ENCODE results near the gene LLGL2. TPM values are rescaled to one million over a fixed set of nuclear protein-coding genes. Genes with fewer than 3 reads are reported as not detected.
A peak's percentile ranks its signal among the peaks of the same experiment; 100 is the strongest.

LLGL2 gene
- total RNA-seq, 4 donors from 2014 or later: 0.78 to 7.1 (median 1.4) TPM

- no peak for TF ChIP-seq POLR2A (IDR thresholded peaks at IDR 0.05)
- TF ChIP-seq CTCF (IDR thresholded peaks at IDR 0.05 in 4 of 5, conservative IDR thresholded peaks at IDR 0.05 in 1 of 5): no peak
- intact Hi-C loops (cut with DNase I; ENCODE audit: low total_unique reads): loop anchor here (2.0 kb wide), 1 partner anchor 97 kb away; no protein-coding TSS in a partner anchor
- in situ Hi-C loops (cut with MboI; ENCODE audit: low sequenced_read_pairs in 4 of 4): no loop called here
- ATAC-seq: no peak
- no peaks in the 10 kb centered on the region for H3K9me3 ChIP-seq
- no peak overlapping the region for H3K4me3 ChIP-seq
- H3K27ac ChIP-seq: no peak overlapping the region
- H3K27me3 ChIP-seq: peaks cover 8 to 17% (median 12%) of the 10 kb centered on the region in 3 donors
- peaks cover 5 to 9% of the 10 kb centered on the region in 2 donors for H3K4me1 ChIP-seq
- no peak for DNase-seq
- H3K36me3 ChIP-seq: peaks cover 0 to 2% of the 10 kb centered on the region in 2 donors
These were observed 1.9 kb upstream of the LLGL2 start for GRCh38 chr17:75523647-75524046.

- H3K27me3 ChIP-seq: peaks cover 8 to 17% (median 12%) of the 10 kb centered on the region in 3 donors
- H3K9me3 ChIP-seq: no peaks in the 10 kb centered on the region
- in situ Hi-C loops (cut with MboI; ENCODE audit: low sequenced_read_pairs in 4 of 4): no loop called here
- no peak for TF ChIP-seq POLR2A (IDR thresholded peaks at IDR 0.05)
- TF ChIP-seq CTCF (IDR thresholded peaks at IDR 0.05 in 4 of 5, conservative IDR thresholded peaks at IDR 0.05 in 1 of 5): no peak
- H3K36me3 ChIP-seq: no peaks in the 10 kb centered on the region
- no peak for DNase-seq
- peak overlapping the region; percentile 64 to 95 (median 70) for H3K4me3 ChIP-seq
- H3K4me1 ChIP-seq: peaks cover 5 to 9% of the 10 kb centered on the region in 2 donors
- intact Hi-C loops (cut with DNase I; ENCODE audit: low total_unique reads): loop anchor here (2.0 kb wide), 1 partner anchor 98 kb away; no protein-coding TSS in a partner anchor
- H3K27ac ChIP-seq: peak overlapping the region in 2 of 4 donors; percentile 37 to 58
- ATAC-seq: no peak
These were observed 1.1 kb upstream of the LLGL2 start for GRCh38 chr17:75524269-75524969.

DNA sequence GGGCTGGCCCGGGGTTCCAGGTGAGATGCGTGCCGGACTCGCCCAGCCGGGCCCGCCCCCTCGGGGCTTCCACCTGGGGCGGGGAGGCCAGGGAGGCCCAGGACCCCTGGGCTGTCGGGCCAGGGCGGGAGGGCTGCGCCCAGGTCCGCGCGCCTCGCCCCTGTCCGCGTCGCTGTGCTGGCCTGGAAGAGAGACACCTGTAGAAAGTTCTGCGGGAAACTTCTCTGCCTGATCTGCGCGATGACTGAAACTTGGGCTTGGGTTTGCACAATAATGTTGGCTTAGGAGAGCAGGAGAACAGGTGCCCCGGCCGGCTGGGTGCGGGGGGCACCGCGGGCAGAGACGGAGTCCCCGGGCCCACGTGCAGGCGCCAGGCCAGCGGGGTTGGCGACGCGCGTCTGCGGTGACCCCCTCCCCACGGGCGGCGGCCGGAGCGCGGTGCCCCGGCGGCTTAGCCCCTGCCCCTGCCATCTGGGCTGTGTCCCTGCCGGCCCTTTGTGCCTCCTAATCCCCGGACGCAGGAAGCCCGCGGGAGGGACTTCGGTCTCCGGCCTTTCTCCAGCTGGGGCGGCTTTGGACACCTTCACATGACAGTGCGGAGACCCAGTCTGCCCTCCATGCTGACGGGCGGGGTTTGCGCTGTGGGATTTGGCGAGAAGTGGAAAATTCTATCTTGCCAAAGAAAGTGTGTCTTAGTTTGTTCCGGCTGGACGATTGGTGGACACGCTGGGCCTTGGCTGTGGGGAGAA, 483 bp downstream of the LLGL2 start:
- ATAC-seq (peak in 1 of 2 donors; percentile 33), DNase-seq (no peak)
- in situ Hi-C loops (cut with MboI; ENCODE audit: low sequenced_read_pairs in 4 of 4): loop anchor here in 3 of 4 donors (25.0 kb wide), 1 partner anchor 214 kb away; no protein-coding TSS in a partner anchor
- H3K36me3 ChIP-seq: no peaks in the 10 kb centered on the region
- peak overlapping the region; percentile 46 to 95 (median 70) for H3K4me3 ChIP-seq
- peaks cover 8 to 17% (median 12%) of the 10 kb centered on the region in 3 donors for H3K27me3 ChIP-seq
- H3K9me3 ChIP-seq: no peaks in the 10 kb centered on the region
- TF ChIP-seq CTCF (IDR thresholded peaks at IDR 0.05 in 4 of 5, conservative IDR thresholded peaks at IDR 0.05 in 1 of 5): no peak
- H3K4me1 ChIP-seq: peaks cover 5 to 9% of the 10 kb centered on the region in 2 donors
- intact Hi-C loops (cut with DNase I; ENCODE audit: low total_unique reads): loop anchor here (1.0 to 2.0 kb wide), 2 partner anchors 10 to 99 kb away; partner anchors contain the start of gene TSEN54
- H3K27ac ChIP-seq: no peak overlapping the region

DNA sequence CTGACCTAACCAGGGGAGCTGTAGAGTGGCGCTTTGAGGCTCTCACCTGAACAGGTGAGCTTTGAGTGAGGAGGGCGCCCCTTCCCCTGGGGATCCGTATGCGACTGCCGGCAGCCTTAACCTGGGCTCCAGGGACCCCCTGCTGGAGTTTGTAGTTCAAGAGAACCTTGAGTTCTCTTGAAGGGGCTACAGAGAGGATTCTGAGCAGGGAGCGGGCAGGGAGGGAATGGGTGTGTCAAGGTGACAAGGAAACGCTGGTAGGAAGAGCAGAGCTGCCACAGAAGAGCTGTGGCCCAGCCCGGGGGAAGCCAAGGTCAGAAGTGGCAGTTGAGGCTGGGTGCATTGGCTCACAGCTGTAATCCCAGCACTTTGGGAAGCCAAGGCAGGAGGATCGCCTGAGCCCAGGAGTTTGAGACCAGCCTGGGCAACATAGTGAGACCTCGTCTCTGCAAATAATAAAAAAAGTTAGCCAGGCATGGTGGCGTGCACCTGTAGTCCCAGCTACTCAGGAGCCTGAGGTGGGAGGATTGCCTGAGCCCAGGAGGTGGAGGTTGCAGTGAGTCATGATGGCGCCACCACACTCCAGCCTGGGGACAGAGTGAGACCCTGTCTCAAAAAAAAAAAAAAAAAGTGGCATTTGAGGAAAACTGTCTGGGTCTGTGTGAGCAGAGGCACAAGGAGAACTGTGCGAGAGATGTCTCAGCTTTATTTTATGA, 1.2 kb downstream of the LLGL2 start:
- no peaks in the 10 kb centered on the region for H3K36me3 ChIP-seq
- H3K4me3 ChIP-seq: peak overlapping the region in 1 of 4 donors; percentile 64
- no peak for TF ChIP-seq POLR2A (IDR thresholded peaks at IDR 0.05)
- TF ChIP-seq CTCF (IDR thresholded peaks at IDR 0.05 in 4 of 5, conservative IDR thresholded peaks at IDR 0.05 in 1 of 5): no peak
- no peak overlapping the region for H3K27ac ChIP-seq
- H3K4me1 ChIP-seq: peaks cover 5 to 9% of the 10 kb centered on the region in 2 donors
- ATAC-seq: no peak
- H3K27me3 ChIP-seq: peaks cover 8 to 17% (median 12%) of the 10 kb centered on the region in 3 donors
- intact Hi-C loops (cut with DNase I; ENCODE audit: low total_unique reads): no loop called here
- in situ Hi-C loops (cut with MboI; ENCODE audit: low sequenced_read_pairs in 4 of 4): loop anchor here in 3 of 4 donors (25.0 kb wide), 1 partner anchor 214 kb away; no protein-coding TSS in a partner anchor
- DNase-seq: no peak
- no peaks in the 10 kb centered on the region for H3K9me3 ChIP-seq
